ENCODE results near the gene GAS2L1. TPM values are rescaled to one million over a fixed set of nuclear protein-coding genes. Genes with fewer than 3 reads are reported as not detected.

GAS2L1 gene
- total RNA-seq, 2 donors from 2014 or later, result 15.8 to 19.2 TPM

- intact Hi-C loops (cut with DNase I), result no loop called here
- TF ChIP-seq POLR2A (IDR thresholded peaks at IDR 0.05), result no peak
- TF ChIP-seq, protein P1, sequence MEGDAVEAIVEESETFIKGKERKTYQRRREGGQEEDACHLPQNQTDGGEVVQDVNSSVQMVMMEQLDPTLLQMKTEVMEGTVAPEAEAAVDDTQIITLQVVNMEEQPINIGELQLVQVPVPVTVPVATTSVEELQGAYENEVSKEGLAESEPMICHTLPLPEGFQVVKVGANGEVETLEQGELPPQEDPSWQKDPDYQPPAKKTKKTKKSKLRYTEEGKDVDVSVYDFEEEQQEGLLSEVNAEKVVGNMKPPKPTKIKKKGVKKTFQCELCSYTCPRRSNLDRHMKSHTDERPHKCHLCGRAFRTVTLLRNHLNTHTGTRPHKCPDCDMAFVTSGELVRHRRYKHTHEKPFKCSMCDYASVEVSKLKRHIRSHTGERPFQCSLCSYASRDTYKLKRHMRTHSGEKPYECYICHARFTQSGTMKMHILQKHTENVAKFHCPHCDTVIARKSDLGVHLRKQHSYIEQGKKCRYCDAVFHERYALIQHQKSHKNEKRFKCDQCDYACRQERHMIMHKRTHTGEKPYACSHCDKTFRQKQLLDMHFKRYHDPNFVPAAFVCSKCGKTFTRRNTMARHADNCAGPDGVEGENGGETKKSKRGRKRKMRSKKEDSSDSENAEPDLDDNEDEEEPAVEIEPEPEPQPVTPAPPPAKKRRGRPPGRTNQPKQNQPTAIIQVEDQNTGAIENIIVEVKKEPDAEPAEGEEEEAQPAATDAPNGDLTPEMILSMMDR (IDR thresholded peaks at IDR 0.05), result no peak
- Histone ChIP-seq H3K4me1 (peaks cover 38% of the 10 kb centered on the region), H3K9me3 (no peaks in the 10 kb centered on the region), H3K36me3 (replicated peaks in 1 of 2; ENCODE audit: insufficient read depth in 1 of 2, low read depth in 2 of 2) (no peaks in the 10 kb centered on the region), H3K27ac (no peak overlapping the region), H3K4me3 (no peak overlapping the region), H3K27me3 (peaks cover 0 to 25% of the 10 kb centered on the region in 2 donors)
- DNase-seq (no peak), ATAC-seq (no peak)
- WGBS, 2 donors, result 62 to 65% methylated on average over 17 to 18 of the region's 18 CpGs
Measured at GRCh38 chr22:29316141-29316828, 9.8 kb downstream of the GAS2L1 start.

- WGBS, 2 donors, result 90 to 95% methylated on average over 16 to 18 of the region's 18 CpGs
- no peak for ATAC-seq
- no peaks in the 10 kb centered on the region for H3K36me3 ChIP-seq (replicated peaks in 1 of 2; ENCODE audit: insufficient read depth in 1 of 2, low read depth in 2 of 2)
- H3K4me3 ChIP-seq, result no peak overlapping the region
- no peak for TF ChIP-seq POLR2A (IDR thresholded peaks at IDR 0.05)
- TF ChIP-seq, protein P1 (IDR thresholded peaks at IDR 0.05), result no peak
- no peak for DNase-seq
- H3K4me1 ChIP-seq, result peaks cover 39% of the 10 kb centered on the region
- intact Hi-C loops (cut with DNase I), result no loop called here
- no peak overlapping the region for H3K27ac ChIP-seq
- H3K9me3 ChIP-seq, result no peaks in the 10 kb centered on the region
- H3K27me3 ChIP-seq, result peaks cover 0 to 25% of the 10 kb centered on the region in 2 donors
Measured at GRCh38 chr22:29317827-29318454, 11.5 kb downstream of the GAS2L1 start.

GRCh38 chr22:29319072-29319471 lies 12.6 kb downstream of the GAS2L1 start:
- Histone ChIP-seq H3K9me3 (no peaks in the 10 kb centered on the region), H3K27ac (no peak overlapping the region), H3K27me3 (peaks cover 0 to 16% of the 10 kb centered on the region in 2 donors), H3K4me1 (peaks cover 28% of the 10 kb centered on the region), H3K36me3 (replicated peaks in 1 of 2; ENCODE audit: insufficient read depth in 1 of 2, low read depth in 2 of 2) (no peaks in the 10 kb centered on the region), H3K4me3 (no peak overlapping the region)
- TF ChIP-seq, protein P1 (IDR thresholded peaks at IDR 0.05), result no peak
- no peak for TF ChIP-seq POLR2A (IDR thresholded peaks at IDR 0.05)
- no peak for DNase-seq
- no peak for ATAC-seq
- intact Hi-C loops (cut with DNase I), result no loop called here
- 90 to 94% methylated on average over 2 of the region's 2 CpGs for WGBS, 2 donors

GRCh38 chr22:29320546-29320945 lies 14.1 kb downstream of the GAS2L1 start:
- no peaks in the 10 kb centered on the region for H3K9me3 ChIP-seq
- WGBS, 2 donors, result 55 to 79% methylated on average over 1 of the region's 1 CpG
- no peak for ATAC-seq
- no peak overlapping the region for H3K27ac ChIP-seq
- intact Hi-C loops (cut with DNase I), result no loop called here
- H3K4me3 ChIP-seq, result no peak overlapping the region
- peaks cover 0 to 5% of the 10 kb centered on the region in 2 donors for H3K27me3 ChIP-seq
- no peaks in the 10 kb centered on the region for H3K36me3 ChIP-seq (replicated peaks in 1 of 2; ENCODE audit: insufficient read depth in 1 of 2, low read depth in 2 of 2)
- peaks cover 14% of the 10 kb centered on the region for H3K4me1 ChIP-seq
- DNase-seq, result no peak
- TF ChIP-seq, protein P1 (IDR thresholded peaks at IDR 0.05), result no peak
- TF ChIP-seq POLR2A (IDR thresholded peaks at IDR 0.05), result no peak

Data from body of pancreas (tissue), 4 donors.